GM18858 (cell line): Measurements from ENCODE around the gene GXYLT2.
A peak's percentile ranks its signal among the peaks of the same experiment; 100 is the strongest.
"Not testable (repeated sequence)": the region's sequence is repeated elsewhere in the genome, so short reads cannot be mapped to it uniquely, and the experiment has no call there.

Experiments used
- ATAC-seq: cut with Tn5 transposase; IDR thresholded peaks from one replicate; pipeline ENCODE4 v1.9.1; 2021; ENCODE audit not compliant: unreplicated experiment

Gene GXYLT2

DNA sequence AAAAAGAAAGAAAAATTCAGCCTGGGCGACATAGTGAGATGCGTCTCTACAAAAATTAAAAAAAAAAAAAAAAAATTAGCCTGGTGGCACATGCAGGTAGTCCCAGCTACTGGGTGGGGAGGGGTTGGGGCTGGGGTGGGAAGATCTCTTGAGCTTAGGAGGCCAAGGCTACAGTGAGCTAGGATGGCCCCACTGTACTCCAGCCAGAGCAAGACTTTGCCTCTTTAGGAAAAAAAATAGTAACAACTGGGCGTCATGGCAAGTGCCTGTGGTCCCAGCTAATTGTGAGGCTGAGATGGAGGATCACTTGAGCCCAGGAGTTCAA, 84.8 kb downstream of the GXYLT2 start:
- ATAC-seq, result no peak

DNA sequence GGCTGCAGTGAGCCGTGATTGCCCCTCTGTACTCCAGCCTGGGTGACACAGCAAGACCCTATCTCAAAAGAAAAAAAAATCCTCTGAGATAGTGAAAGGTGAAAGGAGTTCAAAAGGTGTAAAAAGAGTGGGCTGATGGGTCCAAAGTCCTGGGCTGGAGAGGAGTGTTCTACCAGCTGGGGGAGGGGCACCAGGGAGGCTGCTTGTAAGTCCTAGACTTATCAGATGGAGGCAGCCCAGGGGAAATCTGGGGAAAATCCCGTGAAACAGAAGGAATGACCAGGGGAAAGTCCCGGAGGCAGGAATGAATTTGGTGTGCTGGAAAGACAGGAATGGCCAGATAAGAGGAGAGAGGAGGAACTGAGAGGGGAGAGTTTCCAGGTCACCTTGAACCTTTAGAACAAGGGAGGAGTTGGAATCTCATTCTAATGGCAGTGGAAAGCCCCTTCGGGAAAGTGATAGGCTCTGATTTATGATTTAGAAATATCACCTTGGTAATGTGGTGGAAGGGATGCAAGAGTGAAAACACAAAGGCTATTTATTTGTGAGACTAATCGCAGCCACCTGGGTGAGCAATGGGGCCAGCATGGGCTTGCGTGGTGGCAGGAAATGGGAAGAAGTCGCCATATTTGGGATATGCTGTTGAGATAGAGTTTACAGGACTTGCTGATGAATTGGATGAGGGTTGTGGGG, 85.3 kb downstream of the GXYLT2 start:
- no peak for ATAC-seq

DNA sequence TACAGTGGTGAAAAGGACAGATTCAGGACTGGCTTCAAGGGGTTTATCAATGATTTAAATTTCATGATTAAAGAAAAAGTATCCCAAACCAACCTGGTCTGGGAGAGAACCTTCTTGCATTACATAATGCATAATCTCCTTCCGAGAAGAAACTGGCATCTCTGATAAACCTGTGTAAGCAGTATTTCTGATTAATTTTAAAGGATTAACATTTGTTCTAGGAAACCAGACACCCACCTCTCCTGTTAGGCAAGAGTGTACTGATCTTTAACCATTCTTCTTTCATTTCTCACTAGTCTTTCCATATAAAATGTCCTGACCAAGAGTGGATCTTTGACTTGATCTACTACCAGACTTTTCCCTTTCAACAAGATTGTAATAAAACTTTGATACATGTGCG, 85.9 kb downstream of the GXYLT2 start:
- ATAC-seq, result no peak

DNA sequence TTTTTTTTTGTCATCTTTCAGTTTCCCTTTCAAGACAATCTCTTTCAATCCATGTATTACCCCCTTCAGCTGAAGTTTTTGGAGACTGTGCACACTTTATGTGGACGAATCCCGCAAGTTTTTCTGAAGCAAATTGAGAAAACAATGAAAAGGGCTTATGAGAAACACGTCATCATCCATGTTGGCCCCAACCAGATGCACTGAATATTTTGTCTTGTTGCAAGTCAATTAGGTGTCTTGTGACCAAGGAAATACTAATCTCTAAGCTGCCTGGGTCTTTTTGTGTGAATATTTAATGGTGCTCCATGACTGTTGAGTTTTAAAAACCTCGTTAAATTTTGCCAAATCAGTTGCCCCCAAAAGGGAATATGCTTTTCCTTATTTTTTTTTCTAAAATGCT, 87.1 kb downstream of the GXYLT2 start:
- no peak for ATAC-seq

DNA sequence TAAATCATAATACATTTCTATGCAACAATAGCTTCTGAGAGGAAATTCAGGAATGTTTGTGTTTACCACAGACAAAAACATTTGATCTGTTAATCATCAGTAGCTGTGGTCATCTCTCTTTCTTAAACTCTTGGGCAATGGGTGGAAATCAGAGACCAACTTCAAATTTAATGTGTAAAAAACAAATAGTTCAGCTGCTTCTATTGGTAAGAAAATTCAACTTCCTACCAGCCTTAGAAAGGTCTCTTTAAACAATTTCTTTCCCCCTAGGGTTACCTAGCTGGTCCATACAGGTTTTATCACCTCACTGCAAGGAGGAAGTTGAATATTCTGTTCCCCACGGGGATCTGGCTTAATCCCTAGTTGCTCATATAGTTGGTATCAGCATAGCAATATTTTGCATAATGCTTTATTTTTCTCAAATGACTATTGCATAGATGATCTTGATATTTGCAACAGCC, 88.5 kb downstream of the GXYLT2 start:
- ATAC-seq, result no peak

DNA sequence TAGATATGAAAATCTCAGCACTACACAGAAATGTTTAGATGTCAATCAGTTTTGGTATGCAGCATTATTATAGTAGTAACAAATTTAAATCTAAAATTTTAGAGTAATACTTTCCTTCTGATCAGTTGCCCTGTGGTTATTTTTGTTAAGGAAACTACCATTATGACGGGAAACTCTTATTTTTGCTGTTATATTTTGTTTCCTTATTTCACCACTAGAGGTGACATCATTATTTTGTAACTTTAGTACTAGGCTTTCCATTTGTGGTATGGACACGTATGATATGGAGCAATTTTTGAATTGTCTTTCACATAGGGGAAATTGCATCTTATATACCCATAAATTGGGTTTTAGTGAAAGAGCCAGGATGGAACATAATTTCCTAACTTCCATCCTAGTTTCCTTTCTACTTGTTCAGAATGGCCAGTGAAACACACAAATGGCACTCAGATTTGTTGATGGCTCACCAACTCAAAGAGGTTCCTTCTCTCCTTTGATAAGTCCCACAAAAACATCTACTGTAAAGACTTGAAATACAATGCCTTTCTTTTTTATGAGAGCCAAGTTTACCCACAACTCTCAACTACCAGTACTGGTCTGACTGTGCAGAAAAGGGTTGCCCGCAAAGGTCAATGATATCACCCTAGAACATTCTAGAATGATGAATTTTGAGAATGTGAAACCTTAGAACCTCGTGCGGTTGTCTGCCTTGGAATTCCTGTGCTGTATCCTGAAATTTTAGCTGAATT, 89.4 kb downstream of the GXYLT2 start:
- ATAC-seq, result peak; percentile 50

DNA sequence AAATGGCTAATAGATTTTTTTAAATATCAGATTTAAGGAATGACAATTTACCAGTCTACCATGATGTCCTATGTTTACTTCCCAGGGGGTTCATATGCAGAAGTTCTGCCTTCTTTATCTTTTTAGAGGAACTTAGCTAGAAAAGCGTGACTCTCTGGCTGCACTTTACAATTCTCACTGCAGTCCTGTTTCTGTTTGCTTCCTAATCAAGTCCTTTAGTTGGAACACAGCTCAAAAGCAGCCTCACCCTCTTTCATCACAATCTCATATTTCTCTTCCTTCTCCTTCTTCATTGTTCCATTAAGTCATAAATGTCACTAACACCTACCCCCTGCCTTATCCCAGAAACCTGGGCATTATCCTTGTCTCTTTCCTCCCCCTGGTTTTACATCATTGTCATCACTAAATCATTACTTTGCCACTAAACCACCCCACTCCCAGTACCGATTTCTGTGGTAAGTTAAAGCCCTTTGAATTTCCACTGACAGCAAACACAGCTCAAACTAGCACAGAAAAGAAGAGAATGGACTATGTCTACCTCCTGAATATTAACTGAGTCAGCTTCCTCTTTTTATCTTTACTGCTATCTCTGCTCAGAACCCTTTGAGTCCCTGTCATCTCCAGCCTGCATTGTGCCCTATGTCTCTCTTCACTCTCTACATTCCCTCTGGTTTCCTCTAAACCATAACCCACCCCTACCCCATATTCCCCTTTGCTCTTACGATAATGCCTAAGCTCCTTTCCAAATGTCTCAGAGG, 94.9 kb downstream of the GXYLT2 start:
- no peak for ATAC-seq

DNA sequence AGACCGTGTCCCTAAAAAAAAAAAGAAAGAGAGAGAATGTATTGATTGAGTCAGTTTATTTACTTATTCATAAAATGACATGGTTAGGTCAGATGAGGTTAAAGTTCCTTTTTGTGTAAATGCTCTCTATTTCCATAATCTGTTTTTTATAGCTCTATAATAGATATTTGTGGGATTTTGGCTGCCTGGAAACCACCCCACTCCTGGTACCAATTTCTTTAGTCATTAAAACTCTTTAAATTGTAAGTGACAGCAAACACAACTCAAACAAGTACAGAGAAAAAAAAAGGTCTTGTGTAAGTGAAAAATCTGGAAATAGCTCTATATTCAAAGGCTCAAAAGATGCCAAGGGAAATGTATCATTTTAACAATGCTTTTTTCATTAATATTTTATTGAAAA, 97.7 kb downstream of the GXYLT2 start:
- ATAC-seq, result no peak

DNA sequence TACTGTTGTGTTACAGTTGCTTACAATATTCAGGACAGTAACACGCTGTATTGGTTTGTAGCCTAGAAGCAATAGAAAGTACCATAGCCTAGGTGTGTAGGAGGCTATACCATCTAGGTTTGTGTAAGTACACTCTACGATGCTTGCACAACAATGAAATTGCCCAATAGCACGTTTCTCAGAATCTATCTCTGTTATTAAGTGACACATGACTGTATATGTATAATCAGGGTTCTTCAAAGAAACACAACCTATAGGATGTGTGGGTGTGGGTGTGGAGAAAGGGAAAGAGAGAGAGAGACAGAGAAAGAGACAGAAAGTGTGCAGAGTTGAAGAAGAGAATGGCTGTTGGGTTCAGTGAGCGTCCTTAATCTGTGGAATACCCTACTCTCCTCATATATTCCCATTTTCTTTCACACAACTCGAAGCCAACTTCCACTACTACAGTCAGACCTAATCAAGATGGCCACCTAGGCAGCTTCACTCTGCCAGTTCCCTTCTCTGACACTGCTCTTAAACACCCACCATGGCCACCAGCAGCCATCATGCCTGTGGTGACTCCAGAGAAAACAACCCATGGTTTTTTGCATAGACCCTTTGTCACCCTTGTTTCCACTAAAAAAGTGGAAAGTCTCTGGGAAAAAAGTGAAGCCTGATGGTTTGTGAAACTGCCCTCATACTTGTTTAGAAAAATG, 103.0 kb downstream of the GXYLT2 start:
- no peak for ATAC-seq

DNA sequence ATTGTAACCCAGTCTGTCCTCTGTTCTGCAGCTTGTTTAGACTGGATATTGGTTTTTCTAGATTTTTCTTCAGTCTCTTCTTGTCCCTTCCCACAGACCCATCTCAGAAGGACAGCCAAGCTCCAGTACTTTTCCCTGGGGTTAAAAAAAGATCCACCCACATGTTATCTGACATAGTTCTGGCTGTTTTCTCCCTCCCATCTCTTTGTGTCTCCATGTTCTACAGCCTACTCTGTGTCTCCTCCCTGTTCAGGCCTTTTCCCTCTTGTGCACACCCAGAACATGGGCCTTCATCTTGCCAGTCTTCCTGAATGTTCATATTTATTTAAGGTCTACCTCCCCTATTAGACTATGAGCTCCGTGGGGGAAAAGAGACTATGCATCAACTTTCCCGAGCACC, 103.7 kb downstream of the GXYLT2 start:
- no peak for ATAC-seq

DNA sequence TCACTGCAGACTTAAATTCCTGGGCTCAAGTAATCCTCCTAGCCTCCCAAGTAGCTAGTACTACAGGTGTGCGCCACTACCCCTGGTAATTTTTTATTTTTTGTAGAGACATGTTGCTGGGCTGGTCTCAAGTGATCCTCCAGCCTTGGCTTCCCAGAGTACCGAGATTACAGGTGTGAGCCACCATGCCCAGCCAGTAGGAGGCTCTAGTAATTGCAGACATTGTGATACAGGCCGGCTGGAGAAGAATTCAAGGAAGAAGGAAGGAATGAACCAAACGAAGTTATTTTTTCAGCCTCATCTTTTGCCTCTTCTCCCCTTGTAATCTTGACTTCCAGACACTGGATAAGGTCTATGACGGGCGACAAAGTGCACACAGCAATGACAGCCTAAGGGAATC, 105.5 kb downstream of the GXYLT2 start:
- ATAC-seq, result no peak

DNA sequence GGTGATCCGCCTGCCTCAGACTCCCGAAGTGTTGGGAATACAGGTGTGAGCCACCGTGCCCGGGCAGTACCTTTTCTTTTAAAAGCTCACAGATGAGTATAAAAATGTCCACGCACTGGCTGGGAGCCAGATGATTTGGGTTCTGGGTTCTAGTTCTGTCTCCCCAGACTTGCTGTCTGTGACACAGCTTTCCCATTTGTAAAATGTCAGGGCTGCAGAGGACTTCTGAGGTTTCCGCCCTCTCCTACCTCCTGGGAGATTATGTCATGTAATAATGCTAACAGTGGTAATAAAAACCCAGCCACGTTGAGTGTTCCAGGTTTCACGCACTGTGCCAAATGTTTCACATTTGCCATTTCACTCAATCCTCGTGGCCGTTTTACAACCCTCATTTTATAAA, 107.5 kb downstream of the GXYLT2 start:
- ATAC-seq, result no peak

DNA sequence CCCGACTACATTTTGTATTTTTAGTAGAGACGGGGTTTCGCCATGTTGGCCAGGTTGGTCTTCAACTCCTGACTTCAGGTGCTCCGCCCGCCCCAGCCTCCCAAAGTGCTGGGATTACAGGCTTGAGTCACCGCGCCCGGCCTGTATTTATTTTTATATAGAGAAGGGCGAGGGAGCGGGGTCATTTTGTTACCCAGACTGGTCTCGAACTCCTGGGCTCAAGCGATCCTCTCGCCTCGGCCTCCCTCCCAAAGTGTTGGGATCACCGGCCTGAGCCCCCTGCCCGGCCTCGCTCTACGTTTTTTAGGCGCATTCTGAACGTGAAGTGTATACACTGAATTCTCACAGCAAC, 108.3 kb downstream of the GXYLT2 start:
- ATAC-seq, result no peak

DNA sequence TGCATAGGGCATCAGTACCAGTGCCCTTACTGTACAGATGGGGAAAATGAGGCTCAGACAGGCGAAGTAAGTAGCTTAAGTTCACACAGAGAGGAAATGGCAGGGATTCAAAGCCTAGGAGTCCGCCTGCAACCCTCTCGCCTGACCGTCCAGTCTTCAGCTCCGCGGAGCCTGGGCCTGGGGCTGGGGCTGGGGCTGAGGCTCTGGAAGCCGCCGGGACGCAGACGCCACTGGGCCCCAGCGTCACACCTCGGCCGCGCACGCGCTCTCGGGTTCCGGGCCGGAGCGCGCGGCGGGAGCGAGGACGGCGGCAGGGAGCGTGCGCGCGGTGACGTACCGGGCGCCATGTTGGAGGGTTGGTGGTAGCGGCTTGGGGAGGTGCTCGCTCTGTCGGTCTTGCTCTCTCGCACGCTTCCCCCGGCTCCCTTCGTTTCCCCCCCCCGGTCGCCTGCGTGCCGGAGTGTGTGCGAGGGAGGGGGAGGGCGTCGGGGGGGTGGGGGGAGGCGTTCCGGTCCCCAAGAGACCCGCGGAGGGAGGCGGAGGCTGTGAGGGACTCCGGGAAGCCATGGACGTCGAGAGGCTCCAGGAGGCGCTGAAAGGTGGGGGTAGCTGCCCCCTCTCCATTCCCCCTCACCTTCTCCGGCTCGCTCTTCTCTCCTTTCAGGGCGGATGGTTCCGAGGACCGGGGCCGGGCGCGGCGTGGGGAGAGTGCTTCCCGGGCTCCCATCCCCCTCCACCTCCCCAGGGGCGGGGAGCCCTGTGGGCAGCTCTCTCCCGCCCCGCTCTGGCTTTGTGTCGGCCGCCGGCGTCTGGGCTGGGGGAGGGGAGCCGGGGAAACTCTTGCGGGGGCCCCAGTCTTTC, 108.9 kb downstream of the GXYLT2 start, which contains the start of gene PPP4R2:
Gene PPP4R2 (plus strand): TSS at position 339 of the 861 bp plus-strand sequence. CDS start 227 bp downstream, at position 566.
- peak; percentile 81 for ATAC-seq

DNA sequence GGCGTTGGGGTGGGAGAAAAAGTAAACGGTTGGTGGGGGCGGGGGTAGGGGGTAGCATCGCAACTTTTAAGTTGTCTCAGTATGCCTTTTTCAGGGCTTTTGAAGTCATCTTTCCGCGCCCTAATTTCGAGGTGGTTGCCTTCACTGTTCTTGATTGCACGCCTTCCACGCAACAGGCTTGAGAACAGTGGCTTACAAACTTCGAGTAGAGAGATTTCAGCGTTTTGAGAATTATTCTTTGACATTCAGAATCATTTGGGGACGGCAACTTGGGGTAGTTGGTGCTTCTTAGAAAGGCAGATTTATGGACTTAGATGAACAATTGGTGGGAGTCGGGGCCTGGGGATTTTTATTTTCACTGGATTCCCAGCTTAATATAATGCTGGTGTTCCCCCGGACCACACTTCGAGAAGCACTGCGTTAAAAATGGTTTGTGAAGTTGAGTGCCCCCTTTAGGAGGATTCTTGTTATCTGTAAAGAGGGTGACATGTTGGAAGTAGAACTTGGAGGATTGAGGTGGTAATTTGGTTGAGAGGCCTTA, 109.6 kb downstream of the GXYLT2 start:
- ATAC-seq, result no peak

DNA sequence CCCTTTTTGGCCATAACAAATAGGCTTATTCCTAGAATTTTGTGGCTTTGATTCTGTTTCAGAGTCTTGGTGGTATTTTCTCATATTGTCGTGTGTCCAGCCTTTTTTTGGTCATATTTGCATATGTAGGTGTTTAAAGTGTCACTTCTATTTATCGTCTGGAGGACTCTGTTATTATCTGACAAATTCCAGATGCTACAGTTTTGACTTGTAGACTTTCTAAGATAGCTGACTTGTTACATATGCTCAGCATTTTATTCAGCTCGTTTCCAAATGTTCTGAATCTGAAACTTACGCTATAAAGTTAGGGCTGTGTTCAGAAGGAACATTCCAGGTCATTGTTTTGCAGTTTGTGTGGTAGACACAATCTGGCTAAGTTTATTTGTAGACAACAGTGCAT, 110.6 kb downstream of the GXYLT2 start:
- no peak for ATAC-seq

DNA sequence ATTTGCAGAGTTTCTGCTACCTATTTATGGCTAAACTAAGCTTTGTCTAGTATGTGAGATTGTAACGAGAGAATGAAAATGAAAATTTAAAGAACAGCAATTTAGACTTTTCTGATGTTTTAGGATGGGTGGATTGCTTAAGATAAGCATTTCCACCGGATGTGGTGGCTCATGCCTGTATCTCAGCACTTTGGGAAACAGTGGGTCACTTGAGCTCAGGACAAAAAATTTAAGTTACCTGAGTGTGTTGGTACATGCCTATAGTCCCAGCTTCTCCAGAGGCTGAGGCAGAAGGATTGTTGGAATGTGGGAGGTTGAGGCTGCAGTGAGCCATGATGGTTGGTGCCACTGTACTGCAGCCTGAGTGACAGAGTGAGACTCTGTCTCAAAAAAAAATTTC, 112.1 kb downstream of the GXYLT2 start:
- ATAC-seq, result no peak

DNA sequence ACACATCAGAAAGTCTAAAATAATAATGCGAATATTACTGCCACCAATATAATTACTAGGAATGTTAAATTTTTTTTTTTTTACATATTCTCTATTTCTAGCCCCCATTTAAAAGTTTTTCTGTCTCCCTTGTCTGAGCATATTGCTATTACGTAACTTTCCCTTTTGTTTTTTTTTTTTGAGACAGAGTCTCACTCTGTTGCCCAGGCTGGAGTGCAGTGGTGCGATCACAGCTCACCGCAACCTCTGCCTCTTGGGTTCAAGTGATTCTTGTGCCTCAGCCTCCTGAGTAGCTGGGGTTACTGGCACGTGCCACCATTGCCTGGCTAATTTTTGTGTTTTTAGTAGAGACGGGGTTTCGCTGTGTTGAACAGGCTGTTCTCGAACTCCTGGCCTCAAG, 115.2 kb downstream of the GXYLT2 start:
- ATAC-seq, result not testable (repeated sequence)

DNA sequence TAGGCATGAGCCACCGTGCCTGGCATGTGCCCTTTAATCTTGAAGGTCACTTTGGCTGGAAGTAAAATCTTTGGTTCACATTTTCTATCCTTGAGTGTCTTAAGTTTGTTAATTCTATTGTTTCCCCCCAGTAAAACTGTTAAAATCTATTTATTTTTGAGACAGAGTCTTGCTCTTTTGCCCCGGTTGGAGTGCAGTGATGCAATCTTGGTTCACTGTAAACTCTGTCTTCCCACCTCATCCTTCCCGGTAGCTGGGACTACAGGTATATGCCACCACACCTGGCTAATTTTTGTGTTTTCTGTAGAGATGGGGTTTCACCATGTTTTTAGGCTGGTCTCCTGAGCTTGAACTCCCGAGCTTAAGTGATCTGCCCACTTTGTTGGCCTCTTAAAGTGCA, 116.5 kb downstream of the GXYLT2 start:
- ATAC-seq, result no peak

DNA sequence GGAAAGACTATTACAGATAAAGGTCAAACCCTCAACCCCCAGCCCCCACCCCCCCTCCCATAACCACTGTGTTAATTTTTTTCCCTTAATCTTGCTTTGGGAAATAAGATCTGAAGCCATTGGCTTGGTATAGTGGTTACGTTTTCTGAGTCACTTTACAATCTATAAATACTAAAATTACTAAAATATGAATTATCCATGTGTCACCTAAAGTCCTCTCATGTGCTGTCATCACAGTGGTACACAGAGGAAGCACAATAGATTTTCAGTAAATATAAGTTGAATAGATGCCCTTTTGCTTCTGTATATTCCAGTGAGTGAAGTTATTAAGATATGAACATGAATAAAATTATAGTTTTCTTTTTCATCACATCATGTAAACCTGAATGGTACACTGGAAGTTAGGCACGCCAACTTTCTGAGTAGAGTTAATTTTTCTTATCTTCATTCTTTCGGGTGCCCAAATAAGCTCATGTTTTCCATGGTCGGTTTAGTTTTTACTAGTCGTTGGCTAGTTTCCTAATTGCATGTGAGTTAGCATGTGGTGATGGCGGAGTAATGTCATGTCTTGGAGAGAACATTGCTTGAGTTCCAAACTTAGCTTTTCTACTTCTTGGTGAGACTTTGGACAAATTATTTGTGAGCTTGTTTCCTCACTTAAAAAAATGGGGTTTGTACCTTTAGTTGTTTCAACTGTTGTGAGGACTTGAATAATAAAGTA, 120.3 kb downstream of the GXYLT2 start:
- no peak for ATAC-seq
